A549 (cell line): ENCODE data around the gene JAG2.

Experiments
- CHD2 ChIP-seq: fragments of 150-350 bp; IDR thresholded peaks from 2 replicates; pipeline ENCODE4 v1.6.1; 2014; ENCODE audit warnings: low read length; ENCODE audit not compliant: partially characterized antibody
- EP300 ChIP-seq, 2 experiments: fragments of >200 bp; sonication (Bioruptor Twin); formaldehyde crosslinking; IDR thresholded peaks; 2 replicates in 1 of 2; 3 replicates in 1 of 2; pipeline ENCODE4 v1.6.1; 2016 to 2017
- FOSB ChIP-seq: fragments of 250-450 bp; sonication (Bioruptor Pico); IDR thresholded peaks from 2 replicates; pipeline ENCODE4 v1.5.0; 2020; ENCODE audit warnings: mild to moderate bottlenecking, moderate library complexity
- POLR2A ChIP-seq: IDR thresholded peaks from 2 replicates; pipeline ENCODE4 v1.6.1; 2012; ENCODE audit warnings: mild to moderate bottlenecking, low read length
- ZFP36 ChIP-seq: fragments of 450-650 bp; IDR thresholded peaks from 2 replicates; pipeline ENCODE4 v1.6.1; 2014; ENCODE audit warnings: borderline replicate concordance; ENCODE audit not compliant: partially characterized antibody
- TF ChIP-seq, protein P1 (sequence below): fragments of >200 bp; sonication (Bioruptor Twin); formaldehyde crosslinking; IDR thresholded peaks from 3 replicates; pipeline ENCODE4 v1.5.1; 2016
- TF ChIP-seq, protein P2 (sequence below): IDR thresholded peaks from 2 replicates; pipeline ENCODE4 v1.6.1; 2012

DNA sequence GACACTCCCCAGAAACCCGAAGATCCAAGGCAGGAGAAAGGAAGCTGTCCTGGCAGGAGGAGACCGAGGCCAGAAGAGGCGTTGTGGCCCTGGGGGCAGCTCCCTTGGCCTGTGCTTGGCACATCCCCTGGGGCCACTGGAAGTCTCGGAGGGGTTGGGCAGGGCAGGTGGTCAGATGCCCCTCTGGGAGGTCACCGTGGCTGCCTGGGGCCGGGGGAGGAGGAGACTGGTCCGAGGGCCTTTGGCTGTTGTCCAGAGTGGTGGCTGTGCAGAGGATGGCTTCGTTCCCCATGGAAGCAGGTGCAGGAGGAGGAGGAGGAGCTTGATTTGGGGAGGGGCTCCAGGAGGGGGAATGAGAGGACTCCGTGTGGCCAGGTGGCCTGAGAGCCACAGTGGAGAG is 15.9 kb upstream of the JAG2 start:
- TF ChIP-seq, protein P1, sequence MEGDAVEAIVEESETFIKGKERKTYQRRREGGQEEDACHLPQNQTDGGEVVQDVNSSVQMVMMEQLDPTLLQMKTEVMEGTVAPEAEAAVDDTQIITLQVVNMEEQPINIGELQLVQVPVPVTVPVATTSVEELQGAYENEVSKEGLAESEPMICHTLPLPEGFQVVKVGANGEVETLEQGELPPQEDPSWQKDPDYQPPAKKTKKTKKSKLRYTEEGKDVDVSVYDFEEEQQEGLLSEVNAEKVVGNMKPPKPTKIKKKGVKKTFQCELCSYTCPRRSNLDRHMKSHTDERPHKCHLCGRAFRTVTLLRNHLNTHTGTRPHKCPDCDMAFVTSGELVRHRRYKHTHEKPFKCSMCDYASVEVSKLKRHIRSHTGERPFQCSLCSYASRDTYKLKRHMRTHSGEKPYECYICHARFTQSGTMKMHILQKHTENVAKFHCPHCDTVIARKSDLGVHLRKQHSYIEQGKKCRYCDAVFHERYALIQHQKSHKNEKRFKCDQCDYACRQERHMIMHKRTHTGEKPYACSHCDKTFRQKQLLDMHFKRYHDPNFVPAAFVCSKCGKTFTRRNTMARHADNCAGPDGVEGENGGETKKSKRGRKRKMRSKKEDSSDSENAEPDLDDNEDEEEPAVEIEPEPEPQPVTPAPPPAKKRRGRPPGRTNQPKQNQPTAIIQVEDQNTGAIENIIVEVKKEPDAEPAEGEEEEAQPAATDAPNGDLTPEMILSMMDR = no peak
- TF ChIP-seq EP300 (IDR thresholded peaks at IDR 0.05) (no peak), FOSB (no peak), POLR2A (no peak), ZFP36 (no peak), CHD2 (no peak)
- TF ChIP-seq, protein P2, sequence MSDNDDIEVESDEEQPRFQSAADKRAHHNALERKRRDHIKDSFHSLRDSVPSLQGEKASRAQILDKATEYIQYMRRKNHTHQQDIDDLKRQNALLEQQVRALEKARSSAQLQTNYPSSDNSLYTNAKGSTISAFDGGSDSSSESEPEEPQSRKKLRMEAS = no peak
